K562 (cell line): ENCODE data around the gene PSRC1.
A peak's percentile ranks its signal among the peaks of the same experiment; 100 is the strongest.

Experiments used
- CBX3 ChIP-seq, 2 experiments: IDR thresholded peaks; 1 replicate in 1 of 2; 2 replicates in 1 of 2; pipeline ENCODE4 v1.6.1; 2012; ENCODE audit warnings: inconsistent platforms in 2 of 2, low read length in 2 of 2, borderline replicate concordance in 1 of 2, control low read depth in 1 of 2
- CHCHD3 ChIP-seq: fragments of 250-450 bp; sonication (Bioruptor Pico); IDR thresholded peaks from 2 replicates; pipeline ENCODE4 v2.1.2; 2022; ENCODE audit warnings: mild to moderate bottlenecking
- ERF ChIP-seq: fragments of 450-650 bp; formaldehyde crosslinking; IDR thresholded peaks from 2 replicates; pipeline ENCODE4 v1.4.0; 2020; ENCODE audit warnings: mild to moderate bottlenecking, mixed read lengths
- HCFC1 ChIP-seq: IDR thresholded peaks from 2 replicates; pipeline ENCODE4 v1.6.1; 2012; ENCODE audit warnings: low read depth, low read length, improper control_type of control experiment
- NFRKB ChIP-seq: fragments of 450-650 bp; IDR thresholded peaks from 2 replicates; pipeline ENCODE4 v1.6.1; 2016; ENCODE audit warnings: low read depth
- POLR2A ChIP-seq: fragments of 450-650 bp; conservative IDR thresholded peaks from 2 replicates; pipeline ENCODE4 v1.6.1; 2016
- POLR2AphosphoS5 ChIP-seq: IDR thresholded peaks from 2 replicates; pipeline ENCODE4 v1.6.1; 2011; ENCODE audit warnings: mild to moderate bottlenecking, low read depth, low read length, moderate library complexity; ENCODE audit not compliant: control insufficient read depth, insufficient read depth
- SIN3A ChIP-seq, 2 experiments: fragments of 150-350 bp in 1 of 2; IDR thresholded peaks; 2 replicates each; pipeline ENCODE4 v1.6.1; 2011 to 2016; ENCODE audit warnings: borderline replicate concordance in 2 of 2, low read depth in 2 of 2, low read length in 2 of 2, mild to moderate bottlenecking in 2 of 2, moderate library complexity in 2 of 2; ENCODE audit not compliant: control insufficient read depth in 1 of 2
- TAF1 ChIP-seq: IDR thresholded peaks from 2 replicates; pipeline ENCODE4 v1.6.1; 2011; ENCODE audit warnings: mild to moderate bottlenecking, low read length, moderate library complexity; ENCODE audit not compliant: insufficient read depth, control insufficient read depth, severe bottlenecking; ENCODE audit errors: extremely low read depth
- VEZF1 ChIP-seq: fragments of 200-800 bp; sonication (Bioruptor generic); IDR thresholded peaks from 2 replicates; pipeline ENCODE4 v1.6.1; 2017; ENCODE audit warnings: missing genetic modification characterization, missing compliant biosample characterization
- ZNF197 ChIP-seq: fragments of 200-800 bp; sonication (Bioruptor generic); IDR thresholded peaks from 2 replicates; pipeline ENCODE4 v1.6.1; 2016; ENCODE audit warnings: low read depth, missing genetic modification characterization, missing compliant biosample characterization
- ZNF589 ChIP-seq: fragments of 200-800 bp; sonication (Bioruptor generic); IDR thresholded peaks from 2 replicates; pipeline ENCODE4 v1.6.1; 2016; ENCODE audit warnings: low read depth, missing genetic modification characterization, missing compliant biosample characterization
- TF ChIP-seq, protein P1 (sequence below): fragments of 250-450 bp; sonication (Bioruptor Pico); IDR thresholded peaks from 2 replicates; pipeline ENCODE4 v1.5.0; 2020; ENCODE audit warnings: mild to moderate bottlenecking, borderline replicate concordance

- TF ChIP-seq TAF1 (peak; percentile 77), ZNF589 (CRISPR knock-in tag) (no peak), ZNF197 (CRISPR knock-in tag) (no peak), POLR2A (peak; percentile 97), SIN3A (IDR thresholded peaks at IDR 0.05; ENCODE audit: borderline replicate concordance in 2 of 2, control insufficient read depth in 1 of 2, low read depth in 2 of 2, low read length in 2 of 2) (peak; percentile 68 to 90; a peak in 3 of 4 replicates), NFRKB (peak; percentile 86), ERF (0 out of 2 replicates have a peak, but pooled peaks have one; percentile 16), HCFC1 (no peak), POLR2AphosphoS5 (peak; percentile 90; the same call in 1 of the 2 replicates), CHCHD3 (CRISPR knock-in tag) (peak; percentile 71; the same call in 1 of the 2 replicates), VEZF1 (CRISPR knock-in tag) (peak; percentile 96), CBX3 (IDR thresholded peaks at IDR 0.05; ENCODE audit: borderline replicate concordance in 1 of 2, low read length in 2 of 2) (peak in 1 of 2 experiments; percentile 84; a peak in 2 of 3 replicates)
- TF ChIP-seq, protein P1, sequence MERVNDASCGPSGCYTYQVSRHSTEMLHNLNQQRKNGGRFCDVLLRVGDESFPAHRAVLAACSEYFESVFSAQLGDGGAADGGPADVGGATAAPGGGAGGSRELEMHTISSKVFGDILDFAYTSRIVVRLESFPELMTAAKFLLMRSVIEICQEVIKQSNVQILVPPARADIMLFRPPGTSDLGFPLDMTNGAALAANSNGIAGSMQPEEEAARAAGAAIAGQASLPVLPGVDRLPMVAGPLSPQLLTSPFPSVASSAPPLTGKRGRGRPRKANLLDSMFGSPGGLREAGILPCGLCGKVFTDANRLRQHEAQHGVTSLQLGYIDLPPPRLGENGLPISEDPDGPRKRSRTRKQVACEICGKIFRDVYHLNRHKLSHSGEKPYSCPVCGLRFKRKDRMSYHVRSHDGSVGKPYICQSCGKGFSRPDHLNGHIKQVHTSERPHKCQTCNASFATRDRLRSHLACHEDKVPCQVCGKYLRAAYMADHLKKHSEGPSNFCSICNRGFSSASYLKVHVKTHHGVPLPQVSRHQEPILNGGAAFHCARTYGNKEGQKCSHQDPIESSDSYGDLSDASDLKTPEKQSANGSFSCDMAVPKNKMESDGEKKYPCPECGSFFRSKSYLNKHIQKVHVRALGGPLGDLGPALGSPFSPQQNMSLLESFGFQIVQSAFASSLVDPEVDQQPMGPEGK, result no peak
These were observed at the start of gene PSRC1 for GRCh38 chr1:109282952-109283747.
